Cerebellar nuclear complex (tissue), 1 donor: ENCODE measurements around the gene OGDHL.
"Not testable (repeated sequence)": the region's sequence is repeated elsewhere in the genome, so short reads cannot be mapped to it uniquely, and the experiment has no call there.

Experiments used
- DNase-seq, 2 experiments: peaks; one replicate each; lab custom pipeline; 2025; lab: John Stamatoyannopoulos, UW

The OGDHL gene

DNA sequence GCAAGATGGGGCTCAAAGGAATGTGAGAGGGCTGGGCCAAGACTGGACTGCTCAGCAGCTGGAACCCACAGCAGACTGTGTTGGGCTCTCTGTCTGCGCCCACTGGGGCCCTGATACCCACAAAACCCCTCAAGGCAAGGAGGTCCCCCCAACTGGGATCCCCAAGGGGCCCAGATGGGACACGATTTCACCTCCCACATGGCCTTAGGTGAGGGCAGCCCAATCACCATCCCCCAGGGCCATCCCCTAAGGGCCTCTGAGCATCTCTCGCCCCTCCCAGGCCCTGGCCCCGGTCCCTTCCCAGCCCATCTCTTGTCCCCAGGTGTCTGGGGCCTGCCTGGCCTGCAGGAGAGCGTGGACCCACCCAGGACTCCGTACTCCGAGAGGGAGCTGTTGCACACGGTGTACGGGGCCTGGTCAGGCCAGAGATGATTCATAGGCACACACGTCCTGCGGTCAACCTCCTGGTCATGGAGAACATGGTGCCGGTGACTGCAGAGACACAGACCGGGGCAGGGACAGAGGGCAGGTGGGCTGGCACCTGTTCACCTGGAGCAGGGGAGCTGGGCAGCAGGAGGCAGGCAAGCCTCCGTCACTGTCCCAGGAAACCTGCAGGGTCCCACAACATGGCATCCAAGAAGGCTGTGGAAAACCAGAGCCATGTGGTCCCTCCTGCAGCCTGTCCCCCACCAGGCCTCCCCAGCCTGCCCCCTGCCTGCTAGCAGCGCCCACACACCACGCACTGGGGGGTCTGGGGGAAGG lies 21.6 kb downstream of the OGDHL start:
- DNase-seq = no peak

DNA sequence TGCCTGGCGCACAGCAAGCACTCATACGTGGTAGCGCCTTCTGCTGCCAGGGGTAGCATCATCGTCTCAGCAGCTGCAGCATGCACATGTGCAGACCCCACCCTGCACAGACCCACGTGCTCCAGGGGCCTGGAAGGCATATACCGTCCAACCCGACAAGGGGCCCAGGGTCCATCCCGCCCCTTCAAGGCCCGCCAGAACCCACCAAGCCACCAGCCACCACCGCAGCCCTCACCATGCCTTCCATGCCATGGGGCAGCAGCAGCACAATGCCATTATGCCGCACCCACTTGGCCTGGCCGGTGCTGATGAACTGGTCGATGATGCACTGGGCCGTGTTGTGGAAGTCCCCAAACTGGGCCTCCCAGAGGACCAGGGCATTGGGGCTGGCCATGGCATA lies 22.7 kb downstream of the OGDHL start:
- DNase-seq = no peak

GRCh38 chr10:49738616-49739360 lies 23.3 kb downstream of the OGDHL start:
- no peak for DNase-seq

DNA sequence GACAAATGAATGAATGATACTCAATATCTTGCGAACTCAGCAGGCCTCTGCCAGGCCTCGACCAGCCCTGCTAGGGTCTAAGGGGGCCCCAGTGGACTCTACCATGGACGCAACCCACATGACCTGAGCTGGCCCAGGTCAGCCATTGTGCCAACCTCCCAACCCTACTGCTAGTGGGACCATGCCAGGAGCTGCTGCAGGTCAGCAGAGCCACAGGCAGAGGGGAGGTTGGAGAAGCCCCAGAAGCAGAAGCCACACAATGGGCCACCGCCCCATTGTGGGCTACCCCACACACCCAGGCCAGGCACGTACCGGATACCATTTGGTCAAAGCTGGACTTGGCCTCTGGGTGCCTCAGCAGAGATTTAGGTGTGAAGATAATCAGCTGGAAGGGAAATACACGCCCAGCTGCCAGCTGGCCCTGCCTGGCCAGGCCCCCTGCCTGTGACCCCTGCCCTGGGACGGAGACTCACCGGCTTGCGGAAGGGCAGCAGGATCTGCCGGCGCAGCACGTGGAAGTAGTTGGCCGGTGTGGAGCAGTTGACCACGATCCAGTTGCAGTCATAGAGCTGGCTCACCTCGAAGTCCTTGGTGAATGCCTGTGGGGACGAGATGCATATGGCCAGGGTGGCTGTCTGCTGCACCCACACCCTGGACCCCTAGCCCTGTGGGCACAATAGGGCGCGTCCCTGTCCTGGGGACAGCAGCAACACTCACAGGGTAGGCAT lies 24.5 kb downstream of the OGDHL start:
- no peak for DNase-seq

- no peak for DNase-seq
These were observed 25.5 kb downstream of the OGDHL start for GRCh38 chr10:49736564-49737113.

DNA sequence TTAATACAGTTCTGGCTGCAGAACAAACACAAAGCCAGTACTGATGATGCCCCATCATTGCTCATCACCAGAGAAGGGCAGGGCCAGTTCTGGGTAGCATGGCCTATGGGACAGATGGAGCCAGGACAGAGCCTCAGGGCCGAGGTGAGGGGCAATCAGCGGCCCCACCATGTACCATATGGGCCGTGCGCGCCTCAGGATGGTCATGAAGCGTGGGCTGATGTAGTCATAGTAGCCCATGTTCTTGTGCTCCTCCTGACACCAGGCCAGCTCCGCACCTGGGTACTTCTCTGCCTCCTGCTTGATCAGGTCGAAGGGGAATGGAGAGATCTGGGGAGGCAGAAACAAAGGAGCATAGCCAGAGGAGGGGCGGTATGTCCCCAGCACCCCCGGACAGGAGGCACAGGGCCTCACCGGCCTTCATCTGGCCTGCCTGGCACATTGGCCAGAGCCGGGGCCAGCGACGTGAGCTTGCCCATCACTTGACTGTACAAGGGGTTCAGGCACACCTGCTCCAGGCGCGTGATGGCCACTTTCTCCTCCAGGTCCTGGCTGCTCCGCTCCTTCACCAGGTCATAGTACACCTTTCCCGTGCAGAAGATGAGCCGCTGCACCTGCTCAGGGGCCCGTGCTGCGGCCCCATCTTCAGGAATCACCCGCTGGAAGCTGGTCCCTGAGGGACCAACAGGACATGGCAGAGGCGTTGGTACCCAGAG lies 26.1 kb downstream of the OGDHL start:
- DNase-seq = no peak

DNA sequence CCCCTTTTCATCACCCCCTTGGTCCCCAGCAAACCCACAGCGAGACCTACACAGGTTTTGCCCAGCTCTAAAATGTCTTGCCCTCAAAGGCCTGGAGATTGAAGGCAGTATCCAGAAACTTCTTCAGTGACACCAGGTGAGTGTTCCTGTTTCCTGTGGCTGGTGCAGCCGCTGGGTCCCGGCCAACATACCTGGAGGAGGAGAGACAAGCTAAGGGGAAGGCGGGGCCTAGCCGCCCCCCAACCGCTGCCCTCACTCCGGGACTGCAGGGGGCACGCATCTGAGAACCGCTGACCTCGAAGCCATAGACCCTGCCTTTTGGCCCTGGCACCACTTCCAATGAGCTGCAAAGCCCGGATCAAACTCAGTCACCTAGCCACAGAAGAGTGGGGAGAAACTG lies 27.0 kb downstream of the OGDHL start:
- DNase-seq = no peak

GRCh38 chr10:49734676-49735075 lies 27.4 kb downstream of the OGDHL start:
- DNase-seq = no peak

DNA sequence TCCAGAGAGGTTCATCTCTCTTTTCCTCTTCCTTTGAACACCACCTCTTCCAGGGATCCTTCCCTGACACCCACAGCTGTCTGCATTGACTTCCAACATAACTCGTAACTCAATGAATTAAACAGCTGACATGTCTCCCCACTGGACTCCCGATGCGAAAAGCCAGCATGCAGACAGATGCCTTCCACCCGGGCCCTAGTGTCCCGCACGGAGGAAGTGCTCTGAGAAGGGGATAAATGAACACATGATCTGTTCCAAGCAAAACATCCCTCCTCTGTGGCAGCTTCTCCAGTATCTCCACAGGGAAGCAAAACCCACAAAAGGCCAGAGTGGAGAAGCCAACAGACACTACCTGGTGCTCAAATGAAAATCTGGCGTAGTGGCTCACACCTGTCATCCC lies 28.3 kb downstream of the OGDHL start:
- no peak for DNase-seq

DNA sequence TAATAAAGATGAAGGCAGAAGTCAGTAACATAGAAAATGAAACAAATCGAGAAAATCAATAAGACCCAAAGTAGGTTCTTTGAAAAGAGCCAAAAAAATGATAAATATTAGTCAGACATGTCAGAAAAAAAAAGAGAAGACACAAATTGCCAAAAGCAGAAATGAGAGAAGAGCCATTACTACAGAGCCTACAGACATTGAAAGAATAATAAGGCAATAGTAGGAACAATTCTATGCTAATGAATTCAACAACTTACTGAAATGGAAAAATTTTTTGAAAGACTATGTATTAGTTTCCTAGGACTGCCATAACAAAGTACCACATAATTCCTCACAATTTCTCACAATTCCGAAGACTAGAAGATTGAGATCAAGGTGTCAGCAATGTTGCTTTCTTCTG lies 35.5 kb downstream of the OGDHL start:
- no peak for DNase-seq

GRCh38 chr10:49715157-49715556 lies 47.0 kb downstream of the OGDHL start:
- not testable (repeated sequence) for DNase-seq

- no peak for DNase-seq
These were observed 48.9 kb downstream of the OGDHL start for GRCh38 chr10:49713266-49713665.

- DNase-seq = no peak
These were observed 50.6 kb downstream of the OGDHL start for GRCh38 chr10:49711481-49711880.

- no peak for DNase-seq
These were observed 51.2 kb downstream of the OGDHL start for GRCh38 chr10:49710966-49711365.

DNA sequence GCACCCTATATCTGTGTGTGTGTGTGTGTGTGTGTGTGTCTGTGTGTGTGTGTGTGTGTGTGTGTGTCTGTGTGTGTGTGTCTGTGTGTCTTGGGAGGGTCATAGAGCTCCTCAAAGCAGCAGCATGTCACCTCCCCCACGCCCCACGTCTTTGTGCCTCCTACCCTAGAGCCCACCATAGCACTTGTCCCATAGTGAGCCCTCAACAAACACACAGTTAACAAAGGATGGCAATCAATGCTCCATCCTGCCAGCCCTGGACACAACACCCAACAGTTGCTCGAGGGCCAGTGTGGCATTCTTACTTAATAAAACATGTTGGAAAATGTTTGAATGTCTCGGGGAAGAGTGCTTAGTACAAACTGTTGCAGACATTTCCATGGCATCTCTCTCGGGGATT lies 52.2 kb downstream of the OGDHL start:
- DNase-seq = no peak

GRCh38 chr10:49707585-49707984 lies 54.5 kb downstream of the OGDHL start:
- DNase-seq = no peak

GRCh38 chr10:49700997-49701396 lies 61.1 kb downstream of the OGDHL start:
- no peak for DNase-seq

GRCh38 chr10:49700211-49700610 lies 61.9 kb downstream of the OGDHL start:
- DNase-seq = no peak

DNA sequence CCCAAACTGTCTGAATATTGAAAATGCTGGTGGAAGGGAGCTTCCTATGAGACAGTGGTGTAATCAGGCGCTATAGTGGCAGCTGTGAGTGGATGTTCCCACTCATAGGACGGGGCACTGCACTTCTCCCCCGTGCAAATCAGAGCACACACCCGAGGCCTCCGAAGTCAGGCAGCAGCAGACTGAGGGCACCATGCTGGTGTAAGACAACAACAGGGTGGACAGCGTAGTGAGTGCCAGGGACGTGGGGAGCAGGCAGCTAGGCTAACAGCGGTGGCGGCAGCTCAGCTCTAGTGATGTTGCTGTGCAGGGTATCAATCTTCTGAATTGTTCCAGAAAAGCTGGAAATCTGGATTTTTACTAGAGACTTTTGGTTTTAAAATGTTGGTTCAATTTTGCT lies 63.4 kb downstream of the OGDHL start:
- no peak for DNase-seq

- DNase-seq = no peak
These were observed 65.8 kb downstream of the OGDHL start for GRCh38 chr10:49696311-49696710.

DNA sequence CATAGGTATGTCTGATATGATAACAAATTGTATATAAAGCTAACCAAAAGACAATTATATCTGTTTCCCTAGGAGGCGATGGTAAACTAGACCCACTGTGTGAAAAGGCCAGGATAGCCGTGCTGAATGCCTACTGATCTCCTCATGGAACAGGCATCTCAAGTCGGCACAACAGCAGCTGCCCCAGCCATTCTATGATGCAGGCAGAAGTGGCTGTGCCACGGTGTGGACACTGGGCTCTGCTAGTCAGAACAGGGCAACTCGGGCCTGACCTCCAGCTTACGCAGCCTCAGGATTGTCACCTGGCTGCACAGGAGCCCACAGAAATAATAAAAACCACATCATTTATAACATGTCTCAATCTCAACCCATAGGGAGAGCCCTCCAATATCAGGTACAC lies 67.7 kb downstream of the OGDHL start:
- DNase-seq = no peak

- DNase-seq = no peak
These were observed 70.5 kb downstream of the OGDHL start for GRCh38 chr10:49691588-49691987.
